Neural cell (in vitro differentiated cells): ENCODE measurements around the gene GPR161. TPM values are rescaled to one million over a fixed set of nuclear protein-coding genes. Genes with fewer than 3 reads are reported as not detected.

ENCODE experiments used
- H2AFZ ChIP-seq: fragments of 200-600, 300-800 bp; sonication (generic), shearing (Covaris generic); 2 replicates; pipeline ENCODE4 v1.6.0; 2014; ENCODE audit warnings: low read depth, mild to moderate bottlenecking, antibody characterized with exemption, low read length, moderate library complexity
- H3F3A ChIP-seq: fragments of 200-600 bp; shearing (Covaris generic); 2 replicates; pipeline ENCODE4 v1.6.1; 2016; ENCODE audit warnings: mild to moderate bottlenecking, moderate library complexity, mixed read lengths, antibody characterized with exemption, low read length; ENCODE audit not compliant: insufficient read depth, poor library complexity, severe bottlenecking
- H3K27ac ChIP-seq: fragments of 200-600, 300-800 bp; sonication (generic), shearing (Covaris generic); 2 replicates; pipeline ENCODE4 v1.5.1; 2014; ENCODE audit warnings: mild to moderate bottlenecking, low read length, moderate library complexity
- H3K27me3 ChIP-seq: fragments of 300-800, 200-600 bp; sonication (generic), shearing (Covaris generic); 2 replicates; pipeline ENCODE4 v1.6.0; 2014; ENCODE audit warnings: mild to moderate bottlenecking, low read depth, low read length, moderate library complexity; ENCODE audit not compliant: insufficient read depth
- H3K36me3 ChIP-seq: fragments of 300-800, 200-600 bp; sonication (generic), shearing (Covaris generic); 2 replicates; pipeline ENCODE4 v1.5.1; 2014; ENCODE audit warnings: mild to moderate bottlenecking, antibody characterized with exemption, low read length, moderate library complexity; ENCODE audit not compliant: insufficient read depth
- H3K4me2 ChIP-seq: fragments of 300-800, 200-600 bp; sonication (generic), shearing (Covaris generic); 2 replicates; pipeline ENCODE4 v1.6.0; 2014; ENCODE audit warnings: mild to moderate bottlenecking, low read length
- H3K4me3 ChIP-seq: fragments of 300-800, 200-600 bp; sonication (generic), shearing (Covaris generic); 2 replicates; pipeline ENCODE4 v1.5.1; 2014; ENCODE audit warnings: mild to moderate bottlenecking, low read length, moderate library complexity
- H3K79me2 ChIP-seq: fragments of 200-600 bp; shearing (Covaris generic); replicated peaks from 2 replicates; pipeline ENCODE4 v1.6.0; 2014; ENCODE audit warnings: mild to moderate bottlenecking, low read length, moderate library complexity; ENCODE audit not compliant: insufficient read depth
- H3K9ac ChIP-seq: fragments of 300-800, 200-600 bp; sonication (generic), shearing (Covaris generic); 2 replicates; pipeline ENCODE4 v1.6.1; 2016; ENCODE audit warnings: mild to moderate bottlenecking, low read length, mixed read lengths
- H3K9me2 ChIP-seq: fragments of 200-600 bp; shearing (Covaris generic); 2 replicates; pipeline ENCODE4 v1.6.1; 2016; ENCODE audit warnings: mild to moderate bottlenecking, low read length, mixed read lengths; ENCODE audit not compliant: insufficient read depth
- H3K9me3 ChIP-seq: fragments of 200-600, 300-800 bp; sonication (generic), shearing (Covaris generic); 2 replicates; pipeline ENCODE4 v1.6.1; 2016; ENCODE audit warnings: mild to moderate bottlenecking, mixed run types, low read length, moderate library complexity, mixed read lengths
- H4K20me1 ChIP-seq: fragments of 200-600 bp; shearing (Covaris generic); 2 replicates; pipeline ENCODE4 v1.6.1; 2016; ENCODE audit warnings: mild to moderate bottlenecking, mixed run types; ENCODE audit not compliant: insufficient read depth
- CTCF ChIP-seq: fragments of 450-650 bp; IDR thresholded peaks from 2 replicates; pipeline ENCODE4 v1.5.1; 2014; ENCODE audit warnings: antibody characterized with exemption, mild to moderate bottlenecking, moderate library complexity; ENCODE audit not compliant: poor library complexity, severe bottlenecking
- EP300 ChIP-seq: fragments of 450-650 bp; conservative IDR thresholded peaks from 2 replicates; pipeline ENCODE4 v1.6.1; 2014; ENCODE audit warnings: antibody characterized with exemption, mild to moderate bottlenecking, moderate library complexity; ENCODE audit not compliant: poor library complexity, severe bottlenecking
- EZH2 ChIP-seq: fragments of 200-600, 300-800 bp; shearing (Covaris generic), sonication (generic); IDR thresholded peaks from 2 replicates; pipeline ENCODE4 v1.6.1; 2014; ENCODE audit warnings: antibody characterized with exemption, low read length, borderline replicate concordance, mild to moderate bottlenecking; ENCODE audit not compliant: insufficient read depth, poor library complexity, severe bottlenecking
- MXI1 ChIP-seq: fragments of 450-650 bp; conservative IDR thresholded peaks from 2 replicates; pipeline ENCODE4 v1.6.1; 2014; ENCODE audit warnings: antibody characterized with exemption, mild to moderate bottlenecking; ENCODE audit not compliant: poor library complexity, severe bottlenecking
- POLR2AphosphoS5 ChIP-seq: IDR thresholded peaks from 2 replicates; pipeline ENCODE4 v1.6.1; 2012
- RAD21 ChIP-seq: fragments of 450-650 bp; conservative IDR thresholded peaks from 2 replicates; pipeline ENCODE4 v1.6.1; 2014; ENCODE audit warnings: antibody characterized with exemption, mild to moderate bottlenecking, moderate library complexity
- SMC3 ChIP-seq: fragments of 450-650 bp; conservative IDR thresholded peaks from 2 replicates; pipeline ENCODE4 v1.6.1; 2014; ENCODE audit warnings: antibody characterized with exemption, mild to moderate bottlenecking, moderate library complexity; ENCODE audit not compliant: poor library complexity
- TAF1 ChIP-seq: IDR thresholded peaks from 2 replicates; pipeline ENCODE4 v1.6.1; 2012; ENCODE audit warnings: low read depth
- polyA plus RNA-seq: library from polyadenylated mRNA; depleted of rRNA; stranded (reverse); fragments of >200 nt; gene quantifications from 2 replicates; pipeline ENCODE4 v1.2.3, GENCODE V29; 2014
- TF ChIP-seq, protein P1 (sequence below): IDR thresholded peaks from 2 replicates; pipeline ENCODE4 v1.6.1; 2012; ENCODE audit warnings: borderline replicate concordance

The GPR161 gene
- polyA plus RNA-seq, 1 donor from 2014 or later: 39.0 TPM

GRCh38 chr1:168031627-168032026, 105.1 kb downstream of the GPR161 start:
- Histone ChIP-seq H2AFZ (no peak overlapping the region), H3K4me2 (no peak overlapping the region), H3K27me3 (no peaks in the 10 kb centered on the region), H3K9me2 (no peaks in the 10 kb centered on the region), H3K36me3 (no peaks in the 10 kb centered on the region), H3K9ac (no peak overlapping the region), H3K27ac (no peak overlapping the region), H3K9me3 (no peaks in the 10 kb centered on the region), H3K4me3 (no peak overlapping the region), H3K79me2 (no peaks in the 10 kb centered on the region), H4K20me1 (no peaks in the 10 kb centered on the region), H3F3A (no peaks in the 10 kb centered on the region)
- TF ChIP-seq TAF1: no peak
- TF ChIP-seq RAD21: no peak
- TF ChIP-seq SMC3: no peak
- TF ChIP-seq CTCF: no peak
- TF ChIP-seq EP300: no peak
- no peak for TF ChIP-seq POLR2AphosphoS5
- TF ChIP-seq EZH2: no peak
- TF ChIP-seq MXI1: no peak
- TF ChIP-seq, protein P1, sequence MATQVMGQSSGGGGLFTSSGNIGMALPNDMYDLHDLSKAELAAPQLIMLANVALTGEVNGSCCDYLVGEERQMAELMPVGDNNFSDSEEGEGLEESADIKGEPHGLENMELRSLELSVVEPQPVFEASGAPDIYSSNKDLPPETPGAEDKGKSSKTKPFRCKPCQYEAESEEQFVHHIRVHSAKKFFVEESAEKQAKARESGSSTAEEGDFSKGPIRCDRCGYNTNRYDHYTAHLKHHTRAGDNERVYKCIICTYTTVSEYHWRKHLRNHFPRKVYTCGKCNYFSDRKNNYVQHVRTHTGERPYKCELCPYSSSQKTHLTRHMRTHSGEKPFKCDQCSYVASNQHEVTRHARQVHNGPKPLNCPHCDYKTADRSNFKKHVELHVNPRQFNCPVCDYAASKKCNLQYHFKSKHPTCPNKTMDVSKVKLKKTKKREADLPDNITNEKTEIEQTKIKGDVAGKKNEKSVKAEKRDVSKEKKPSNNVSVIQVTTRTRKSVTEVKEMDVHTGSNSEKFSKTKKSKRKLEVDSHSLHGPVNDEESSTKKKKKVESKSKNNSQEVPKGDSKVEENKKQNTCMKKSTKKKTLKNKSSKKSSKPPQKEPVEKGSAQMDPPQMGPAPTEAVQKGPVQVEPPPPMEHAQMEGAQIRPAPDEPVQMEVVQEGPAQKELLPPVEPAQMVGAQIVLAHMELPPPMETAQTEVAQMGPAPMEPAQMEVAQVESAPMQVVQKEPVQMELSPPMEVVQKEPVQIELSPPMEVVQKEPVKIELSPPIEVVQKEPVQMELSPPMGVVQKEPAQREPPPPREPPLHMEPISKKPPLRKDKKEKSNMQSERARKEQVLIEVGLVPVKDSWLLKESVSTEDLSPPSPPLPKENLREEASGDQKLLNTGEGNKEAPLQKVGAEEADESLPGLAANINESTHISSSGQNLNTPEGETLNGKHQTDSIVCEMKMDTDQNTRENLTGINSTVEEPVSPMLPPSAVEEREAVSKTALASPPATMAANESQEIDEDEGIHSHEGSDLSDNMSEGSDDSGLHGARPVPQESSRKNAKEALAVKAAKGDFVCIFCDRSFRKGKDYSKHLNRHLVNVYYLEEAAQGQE: no peak

DNA sequence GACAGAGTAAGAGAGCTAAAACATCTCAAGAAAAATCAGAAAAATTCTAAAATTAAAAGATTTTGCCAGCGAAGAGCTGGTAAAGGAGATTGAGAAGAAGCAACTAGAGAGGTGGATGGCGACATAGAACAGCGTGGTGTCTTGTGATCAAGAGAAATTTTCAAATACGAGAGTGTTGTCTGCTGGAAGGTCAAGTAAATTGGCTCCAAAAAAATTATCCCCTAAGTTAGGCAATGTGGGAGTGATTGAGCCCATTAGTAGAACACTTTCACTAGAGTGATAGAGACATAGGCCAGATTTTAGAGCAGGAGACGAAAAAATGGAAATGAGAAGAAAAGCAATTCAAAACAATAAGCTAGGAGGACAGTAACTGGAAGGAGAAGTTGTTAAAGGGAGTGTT, 105.5 kb downstream of the GPR161 start:
- no peaks in the 10 kb centered on the region for H4K20me1 ChIP-seq
- no peaks in the 10 kb centered on the region for H3K36me3 ChIP-seq
- H3K9me3 ChIP-seq: no peaks in the 10 kb centered on the region
- no peak overlapping the region for H3K4me2 ChIP-seq
- no peak overlapping the region for H2AFZ ChIP-seq
- no peaks in the 10 kb centered on the region for H3K79me2 ChIP-seq
- no peaks in the 10 kb centered on the region for H3K9me2 ChIP-seq
- no peaks in the 10 kb centered on the region for H3F3A ChIP-seq
- H3K27ac ChIP-seq: no peak overlapping the region
- TF ChIP-seq POLR2AphosphoS5 (no peak), RAD21 (no peak), EP300 (no peak), EZH2 (no peak), SMC3 (no peak), CTCF (no peak), TAF1 (no peak), MXI1 (no peak)
- TF ChIP-seq, protein P1: no peak
- no peak overlapping the region for H3K9ac ChIP-seq
- H3K27me3 ChIP-seq: no peaks in the 10 kb centered on the region
- H3K4me3 ChIP-seq: no peak overlapping the region
